Colonic mucosa (tissue), 4 donors: ENCODE data around the gene TPRG1L. TPM values are rescaled to one million over a fixed set of nuclear protein-coding genes. Genes with fewer than 3 reads are reported as not detected.

ENCODE experiments used
- DNase-seq: peaks from one replicate; pipeline ENCODE4 v3.0.0-alpha.2; 2020
- H3K27ac ChIP-seq: fragments of 200-600 bp; one replicate; pipeline ENCODE4 v1.8.0; 2021
- H3K27me3 ChIP-seq: fragments of 200-600 bp; one replicate; pipeline ENCODE4 v1.8.0; 2021
- H3K36me3 ChIP-seq: fragments of 200-600 bp; one replicate; pipeline ENCODE4 v1.8.0; 2021
- H3K4me1 ChIP-seq: fragments of 200-600 bp; one replicate; pipeline ENCODE4 v1.8.0; 2021; ENCODE audit warnings: mild to moderate bottlenecking
- H3K4me3 ChIP-seq: fragments of 200-600 bp; one replicate; pipeline ENCODE4 v1.8.0; 2021
- H3K9ac ChIP-seq, 2 donors: one replicate each; pipeline ENCODE4 v1.7.0; 2013; ENCODE audit warnings: control low read depth in 2 of 2, low read depth in 2 of 2, low read length in 2 of 2
- H3K9me3 ChIP-seq: fragments of 200-600 bp; one replicate; pipeline ENCODE4 v1.8.0; 2021
- CTCF ChIP-seq: fragments of 200-600 bp; IDR thresholded peaks from one replicate; pipeline ENCODE4 v1.8.0; 2022; ENCODE audit warnings: antibody characterized with exemption, mild to moderate bottlenecking
- intact Hi-C: fragments of 100-400 bp; cut with DNase I; formaldehyde crosslinking; loops from one replicate; pipeline ENCODE4 v1.14.1; 2022
- total RNA-seq, 2 donors: library from RNA; stranded (reverse); fragmentation: NEBNext Ultra II Directional in 1 of 2; extraction: Animal tissue kit (Norgen Biotek cat#: 25700) in 1 of 2; gene quantifications; one replicate each; pipeline ENCODE4 v1.2.1, GENCODE V29; 2021
- donor health status: healthy.
- donor health status: DM: no; HTN: no; CAD: no.
- donor health status: DM: no; HTN: no; CAD: no.

Gene TPRG1L
- total RNA-seq, 2 donors from 2014 or later = 63.0 to 81.5 TPM

- Histone ChIP-seq H3K4me3 (no peak overlapping the region), H3K27ac (no peak overlapping the region), H3K9me3 (no peaks in the 10 kb centered on the region), H3K9ac (no peak overlapping the region), H3K4me1 (no peaks in the 10 kb centered on the region), H3K27me3 (no peaks in the 10 kb centered on the region), H3K36me3 (no peaks in the 10 kb centered on the region)
- DNase-seq = no peak
- intact Hi-C loops = no loop called here
- TF ChIP-seq CTCF = no peak
Observed at GRCh38 chr1:3679098-3679555, 54.3 kb downstream of the TPRG1L start.

Other genes starting within 250 kb of the TPRG1L start
- gene ARHGEF16, start 170.3 kb upstream of the TPRG1L start, total RNA-seq = 10 to 100 TPM; 77.3 to 90.2 TPM
- 1 to 10 TPM; 5.2 to 6.4 TPM for gene MEGF6, start 13.5 kb upstream of the TPRG1L start, total RNA-seq
- gene WRAP73, start 25.1 kb downstream of the TPRG1L start, total RNA-seq = 10 to 100 TPM; 19.9 to 24.2 TPM
- under 1 TPM; 0.29 to 0.42 TPM for gene TP73, start 27.5 kb downstream of the TPRG1L start, total RNA-seq
- not detected for gene CCDC27, start 127.4 kb downstream of the TPRG1L start, total RNA-seq
- 1 to 10 TPM; 1.9 to 2.4 TPM for gene SMIM1, start 147.7 kb downstream of the TPRG1L start, total RNA-seq
- gene LRRC47, start 171.5 kb downstream of the TPRG1L start, total RNA-seq = 10 to 100 TPM; 31.9 to 42.7 TPM
- gene CEP104, start 232.2 kb downstream of the TPRG1L start, total RNA-seq = 10 to 100 TPM; 41.1 to 52.7 TPM
- 10 to 100 TPM in 1 of 2 donors, 1 to 10 TPM in 1; 4.5 to 10.7 TPM for gene DFFB, start 232.5 kb downstream of the TPRG1L start, total RNA-seq